Measurements from ENCODE around the gene MTR.

MTR gene

DNA sequence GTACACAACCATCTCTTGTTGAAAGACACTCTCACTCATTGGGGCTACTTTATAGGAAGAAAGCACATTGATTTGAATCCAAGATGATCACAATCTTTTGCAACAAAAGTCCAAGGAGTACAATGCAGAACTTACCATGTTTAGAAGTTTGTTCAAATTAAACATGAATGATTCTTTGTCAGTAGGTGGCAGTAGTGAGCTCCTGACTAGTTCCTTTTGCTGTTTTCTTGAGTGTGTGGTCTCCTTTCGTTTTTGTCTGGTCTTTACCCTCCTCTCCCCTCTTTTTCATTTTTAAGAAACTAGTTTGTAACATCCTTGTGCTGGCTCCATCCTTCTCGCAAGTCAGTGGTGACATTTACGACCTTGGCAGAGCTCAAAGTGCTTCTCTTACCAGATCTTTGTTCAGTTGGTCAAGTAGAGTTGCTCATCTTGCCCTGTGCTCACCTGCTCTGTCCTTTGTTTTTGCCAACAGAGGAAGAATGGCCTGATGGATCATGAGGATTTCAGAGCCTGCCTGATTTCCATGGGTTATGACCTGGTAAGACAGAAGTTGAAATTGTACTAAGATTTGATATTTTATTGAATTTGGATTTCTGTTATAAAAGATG is 35.7 kb upstream of the MTR start:
- no peaks in the 10 kb centered on the region for H3K4me1 ChIP-seq (ENCODE audit: control insufficient read depth, insufficient read depth, low read length)
- no peaks in the 10 kb centered on the region for H3K27me3 ChIP-seq (replicated peaks; ENCODE audit: control insufficient read depth, insufficient read depth, low read length)
- no peaks in the 10 kb centered on the region for H3K9me3 ChIP-seq (ENCODE audit: control insufficient read depth, low read length)
- no peaks in the 10 kb centered on the region for H3K36me3 ChIP-seq (ENCODE audit: control insufficient read depth, insufficient read depth, low read length, severe bottlenecking)
- H3K4me3 ChIP-seq (ENCODE audit: low read length): no peak overlapping the region
- H3K9ac ChIP-seq (ENCODE audit: low read length): no peak overlapping the region
- DNase-seq (ENCODE audit: low read depth): peak; percentile 78

DNA sequence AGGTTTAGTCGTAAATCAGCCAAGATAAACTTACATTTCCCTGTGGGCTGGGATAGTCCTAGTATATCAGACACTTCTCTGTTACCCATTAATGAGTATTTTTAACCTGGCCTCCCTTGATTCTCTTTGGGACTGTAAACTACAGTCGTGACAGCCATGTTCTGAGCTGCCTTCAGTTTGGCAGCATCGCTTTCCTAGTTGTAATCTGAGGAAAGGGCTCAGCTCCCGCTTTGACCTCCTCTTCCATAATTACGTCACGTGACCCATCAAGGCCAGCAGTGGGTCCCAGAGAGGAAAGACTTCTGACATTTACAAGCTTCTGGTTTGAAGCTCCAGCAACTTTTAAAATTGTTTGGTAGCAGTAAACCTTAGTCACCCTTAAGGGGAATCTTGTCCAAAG is 34.6 kb upstream of the MTR start:
- H3K9ac ChIP-seq (ENCODE audit: low read length): no peak overlapping the region

DNA sequence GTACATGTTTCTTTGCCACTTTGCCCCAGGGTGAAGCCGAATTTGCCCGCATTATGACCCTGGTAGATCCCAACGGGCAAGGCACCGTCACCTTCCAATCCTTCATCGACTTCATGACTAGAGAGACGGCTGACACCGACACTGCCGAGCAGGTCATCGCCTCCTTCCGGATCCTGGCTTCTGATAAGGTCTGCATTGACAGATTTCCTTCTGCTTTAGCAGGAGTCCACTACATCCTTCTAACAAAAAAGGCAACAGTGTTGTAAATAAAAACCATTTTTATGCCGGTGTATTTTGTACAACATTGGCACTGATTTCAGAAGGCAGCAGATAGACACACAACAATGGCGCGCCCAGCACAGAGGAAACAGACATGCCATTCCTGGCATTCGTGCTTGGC is 34.1 kb upstream of the MTR start:
- H3K4me3 ChIP-seq (ENCODE audit: low read length): no peak overlapping the region
- no peaks in the 10 kb centered on the region for H3K27me3 ChIP-seq (replicated peaks; ENCODE audit: control insufficient read depth, insufficient read depth, low read length)
- H3K9me3 ChIP-seq (ENCODE audit: control insufficient read depth, low read length): no peaks in the 10 kb centered on the region
- no peak for DNase-seq (ENCODE audit: low read depth)
- H3K36me3 ChIP-seq (ENCODE audit: control insufficient read depth, insufficient read depth, low read length, severe bottlenecking): no peaks in the 10 kb centered on the region
- no peak overlapping the region for H3K9ac ChIP-seq (ENCODE audit: low read length)
- no peaks in the 10 kb centered on the region for H3K4me1 ChIP-seq (ENCODE audit: control insufficient read depth, insufficient read depth, low read length)

More for the DNA sequence above, 34.6 kb upstream of the MTR start:
- DNase-seq (ENCODE audit: low read depth): no peak
- Histone ChIP-seq H3K9me3 (ENCODE audit: control insufficient read depth, low read length) (no peaks in the 10 kb centered on the region), H3K4me3 (ENCODE audit: low read length) (no peak overlapping the region), H3K27me3 (replicated peaks; ENCODE audit: control insufficient read depth, insufficient read depth, low read length) (no peaks in the 10 kb centered on the region), H3K4me1 (ENCODE audit: control insufficient read depth, insufficient read depth, low read length) (no peaks in the 10 kb centered on the region), H3K36me3 (ENCODE audit: control insufficient read depth, insufficient read depth, low read length, severe bottlenecking) (no peaks in the 10 kb centered on the region)

DNA sequence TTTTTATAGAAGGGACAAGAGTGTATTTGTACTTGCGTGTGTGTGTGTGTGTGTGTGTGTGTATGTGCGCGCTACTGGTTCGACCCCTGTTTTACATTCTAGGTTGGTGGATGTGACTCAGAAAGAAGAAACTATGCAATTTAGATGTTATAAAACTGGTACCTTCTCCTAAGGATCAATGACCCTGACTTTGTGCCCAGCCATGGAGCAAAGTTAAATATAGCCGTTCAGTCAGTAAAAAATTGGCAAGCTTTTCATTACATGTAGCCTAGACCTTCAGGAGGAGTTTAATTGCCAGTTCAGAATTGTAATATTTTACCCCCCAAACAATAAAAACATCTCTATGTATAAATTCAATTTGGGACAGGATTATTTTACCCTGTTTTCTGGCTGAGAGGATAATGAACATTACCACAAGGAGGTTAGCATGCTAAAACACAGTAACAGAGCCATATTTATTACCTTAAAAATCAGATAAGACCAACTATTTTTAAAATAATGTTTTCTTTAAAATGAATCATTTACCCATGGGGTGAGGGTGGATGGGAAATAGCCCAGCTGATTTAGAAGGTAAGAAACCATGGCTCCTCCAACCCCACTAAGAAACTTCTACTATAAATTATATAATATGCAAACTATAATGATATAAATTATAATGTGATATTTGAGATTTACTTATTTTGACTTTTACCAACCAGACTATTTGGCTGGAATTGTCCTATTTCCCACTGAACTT is 33.5 kb upstream of the MTR start:
- no peaks in the 10 kb centered on the region for H3K9me3 ChIP-seq (ENCODE audit: control insufficient read depth, low read length)
- no peak overlapping the region for H3K9ac ChIP-seq (ENCODE audit: low read length)
- no peak for DNase-seq (ENCODE audit: low read depth)
- H3K4me1 ChIP-seq (ENCODE audit: control insufficient read depth, insufficient read depth, low read length): no peaks in the 10 kb centered on the region
- no peaks in the 10 kb centered on the region for H3K27me3 ChIP-seq (replicated peaks; ENCODE audit: control insufficient read depth, insufficient read depth, low read length)
- H3K36me3 ChIP-seq (ENCODE audit: control insufficient read depth, insufficient read depth, low read length, severe bottlenecking): no peaks in the 10 kb centered on the region
- H3K4me3 ChIP-seq (ENCODE audit: low read length): no peak overlapping the region

DNA sequence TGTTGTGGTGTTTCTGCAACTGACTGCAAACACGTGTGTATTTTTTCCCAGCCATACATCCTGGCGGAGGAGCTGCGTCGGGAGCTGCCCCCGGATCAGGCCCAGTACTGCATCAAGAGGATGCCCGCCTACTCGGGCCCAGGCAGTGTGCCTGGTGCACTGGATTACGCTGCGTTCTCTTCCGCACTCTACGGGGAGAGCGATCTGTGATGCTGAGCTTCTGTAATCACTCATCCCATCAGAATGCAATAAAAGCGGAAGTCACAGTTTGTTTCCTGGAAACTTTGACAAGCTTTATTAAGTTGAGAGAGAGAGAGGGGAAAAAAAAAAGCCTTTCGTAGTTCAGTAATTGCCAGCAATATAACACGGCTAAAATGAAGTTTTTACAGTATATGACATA is 32.7 kb upstream of the MTR start:
- Histone ChIP-seq H3K9ac (ENCODE audit: low read length) (no peak overlapping the region), H3K4me1 (ENCODE audit: control insufficient read depth, insufficient read depth, low read length) (no peaks in the 10 kb centered on the region), H3K36me3 (ENCODE audit: control insufficient read depth, insufficient read depth, low read length, severe bottlenecking) (no peaks in the 10 kb centered on the region), H3K9me3 (ENCODE audit: control insufficient read depth, low read length) (no peaks in the 10 kb centered on the region), H3K27me3 (replicated peaks; ENCODE audit: control insufficient read depth, insufficient read depth, low read length) (no peaks in the 10 kb centered on the region), H3K4me3 (ENCODE audit: low read length) (no peak overlapping the region)
- no peak for DNase-seq (ENCODE audit: low read depth)

DNA sequence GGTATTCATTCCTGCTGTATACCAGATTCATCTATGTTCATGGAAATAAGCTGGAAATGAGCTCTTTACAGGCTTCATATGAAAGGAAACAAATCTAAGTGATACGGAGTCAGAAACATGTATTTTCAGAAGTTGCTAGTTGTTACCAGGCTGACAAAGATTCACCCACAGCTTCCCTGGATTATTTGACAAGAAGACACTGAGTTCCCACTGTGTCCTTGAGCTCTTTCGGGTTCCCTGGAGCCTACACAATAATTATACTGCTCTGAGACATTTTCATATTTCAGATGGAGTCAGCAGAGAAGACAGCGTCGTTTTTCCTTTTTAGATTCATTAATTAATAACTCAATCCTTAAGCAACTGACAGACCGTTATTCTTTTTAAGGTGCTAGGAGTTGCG is 29.3 kb upstream of the MTR start:
- H3K9me3 ChIP-seq (ENCODE audit: control insufficient read depth, low read length): no peaks in the 10 kb centered on the region
- H3K27me3 ChIP-seq (replicated peaks; ENCODE audit: control insufficient read depth, insufficient read depth, low read length): peaks cover 10% of the 10 kb centered on the region
- H3K4me1 ChIP-seq (ENCODE audit: control insufficient read depth, insufficient read depth, low read length): no peaks in the 10 kb centered on the region
- H3K4me3 ChIP-seq (ENCODE audit: low read length): no peak overlapping the region
- H3K9ac ChIP-seq (ENCODE audit: low read length): no peak overlapping the region
- DNase-seq (ENCODE audit: low read depth): no peak
- H3K36me3 ChIP-seq (ENCODE audit: control insufficient read depth, insufficient read depth, low read length, severe bottlenecking): no peaks in the 10 kb centered on the region

DNA sequence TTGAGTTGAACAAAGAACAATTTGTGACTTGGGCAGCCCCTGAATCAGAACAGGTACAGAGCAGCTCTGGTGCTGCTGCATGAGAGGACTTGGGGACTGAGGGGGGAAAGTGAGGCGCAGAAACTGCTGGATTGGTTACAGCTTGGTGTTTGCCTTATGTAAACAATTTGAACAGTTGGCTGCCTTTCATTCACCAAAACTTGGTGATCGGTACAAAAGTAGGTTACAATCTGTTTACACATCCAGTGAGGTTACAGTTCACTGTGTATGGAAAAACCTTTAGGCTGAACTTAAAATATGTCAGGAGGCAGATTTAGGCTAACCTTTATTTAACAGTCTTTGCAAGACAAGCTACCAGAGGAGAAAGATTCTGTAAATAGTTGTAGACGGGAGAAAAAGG is 28.6 kb upstream of the MTR start:
- DNase-seq (ENCODE audit: low read depth): no peak
- Histone ChIP-seq H3K4me3 (ENCODE audit: low read length) (no peak overlapping the region), H3K9me3 (ENCODE audit: control insufficient read depth, low read length) (no peaks in the 10 kb centered on the region), H3K27me3 (replicated peaks; ENCODE audit: control insufficient read depth, insufficient read depth, low read length) (peaks cover 10% of the 10 kb centered on the region), H3K9ac (ENCODE audit: low read length) (no peak overlapping the region), H3K4me1 (ENCODE audit: control insufficient read depth, insufficient read depth, low read length) (no peaks in the 10 kb centered on the region), H3K36me3 (ENCODE audit: control insufficient read depth, insufficient read depth, low read length, severe bottlenecking) (no peaks in the 10 kb centered on the region)

DNA sequence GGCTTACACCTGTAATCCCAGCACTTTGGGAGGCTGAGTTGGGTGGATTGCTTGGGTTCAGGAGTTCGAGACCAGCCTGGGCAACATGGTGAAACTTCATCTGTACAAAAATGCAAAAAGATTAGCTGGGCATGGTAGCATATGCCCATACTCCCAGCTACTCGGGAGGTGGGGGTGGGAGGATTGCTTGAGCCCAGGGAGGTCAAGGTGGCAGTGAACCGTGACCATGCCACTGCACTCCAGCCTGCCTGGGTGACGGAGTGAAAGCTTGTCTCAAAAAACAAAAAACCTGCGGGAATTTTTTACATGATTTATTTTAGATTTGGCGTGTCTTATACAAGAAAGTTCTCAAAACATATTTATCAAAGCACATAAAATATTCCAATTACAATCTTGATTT is 27.8 kb upstream of the MTR start:
- no peak overlapping the region for H3K9ac ChIP-seq (ENCODE audit: low read length)
- H3K4me3 ChIP-seq (ENCODE audit: low read length): no peak overlapping the region
- no peaks in the 10 kb centered on the region for H3K9me3 ChIP-seq (ENCODE audit: control insufficient read depth, low read length)
- peaks cover 10% of the 10 kb centered on the region for H3K27me3 ChIP-seq (replicated peaks; ENCODE audit: control insufficient read depth, insufficient read depth, low read length)
- DNase-seq (ENCODE audit: low read depth): no peak
- no peaks in the 10 kb centered on the region for H3K4me1 ChIP-seq (ENCODE audit: control insufficient read depth, insufficient read depth, low read length)
- no peaks in the 10 kb centered on the region for H3K36me3 ChIP-seq (ENCODE audit: control insufficient read depth, insufficient read depth, low read length, severe bottlenecking)

DNA sequence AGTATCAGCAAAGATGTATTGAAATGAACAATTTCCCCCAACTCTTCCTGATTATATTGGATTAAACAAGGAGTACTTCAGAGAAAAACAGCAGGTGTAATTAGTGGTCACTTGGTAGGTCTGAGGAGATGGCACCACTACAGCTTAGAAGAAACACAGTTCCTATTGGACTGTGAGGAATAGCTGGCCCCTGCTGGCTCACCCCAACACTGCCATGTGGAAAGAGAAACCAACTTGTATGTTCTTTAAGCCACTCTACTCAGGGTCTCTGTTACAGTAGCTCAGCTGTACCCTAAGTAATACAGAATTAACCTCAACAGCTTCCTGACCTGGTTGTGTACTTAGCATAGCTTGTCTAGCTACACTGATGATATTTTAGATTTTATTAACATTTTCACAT is 26.5 kb upstream of the MTR start:
- no peaks in the 10 kb centered on the region for H3K36me3 ChIP-seq (ENCODE audit: control insufficient read depth, insufficient read depth, low read length, severe bottlenecking)
- no peak overlapping the region for H3K9ac ChIP-seq (ENCODE audit: low read length)
- H3K9me3 ChIP-seq (ENCODE audit: control insufficient read depth, low read length): no peaks in the 10 kb centered on the region
- H3K4me3 ChIP-seq (ENCODE audit: low read length): no peak overlapping the region
- DNase-seq (ENCODE audit: low read depth): no peak
- H3K27me3 ChIP-seq (replicated peaks; ENCODE audit: control insufficient read depth, insufficient read depth, low read length): peaks cover 10% of the 10 kb centered on the region
- no peaks in the 10 kb centered on the region for H3K4me1 ChIP-seq (ENCODE audit: control insufficient read depth, insufficient read depth, low read length)

DNA sequence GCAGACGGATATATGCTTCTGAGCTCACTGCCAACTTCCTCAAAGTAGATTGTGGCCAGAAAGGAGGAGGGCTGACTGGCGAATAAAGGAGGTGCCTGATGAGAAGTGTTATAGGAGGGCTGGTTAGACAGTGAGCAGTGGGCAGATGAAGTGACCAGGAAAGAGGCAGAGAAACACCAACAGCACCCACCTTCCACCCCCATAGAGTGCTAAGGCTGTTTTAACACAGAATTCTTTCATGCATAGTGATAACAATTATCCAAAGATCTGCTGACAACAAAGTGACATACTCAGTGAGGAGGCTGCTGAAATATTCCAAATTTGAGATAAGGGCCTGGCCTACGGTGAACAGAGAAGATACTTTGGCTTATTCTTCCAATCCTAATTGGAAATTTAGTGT is 21.2 kb upstream of the MTR start:
- no peaks in the 10 kb centered on the region for H3K36me3 ChIP-seq (ENCODE audit: control insufficient read depth, insufficient read depth, low read length, severe bottlenecking)
- no peak overlapping the region for H3K4me3 ChIP-seq (ENCODE audit: low read length)
- no peak overlapping the region for H3K9ac ChIP-seq (ENCODE audit: low read length)
- no peaks in the 10 kb centered on the region for H3K4me1 ChIP-seq (ENCODE audit: control insufficient read depth, insufficient read depth, low read length)
- no peak for DNase-seq (ENCODE audit: low read depth)
- H3K9me3 ChIP-seq (ENCODE audit: control insufficient read depth, low read length): peaks cover 6% of the 10 kb centered on the region
- peaks cover 7% of the 10 kb centered on the region for H3K27me3 ChIP-seq (replicated peaks; ENCODE audit: control insufficient read depth, insufficient read depth, low read length)

DNA sequence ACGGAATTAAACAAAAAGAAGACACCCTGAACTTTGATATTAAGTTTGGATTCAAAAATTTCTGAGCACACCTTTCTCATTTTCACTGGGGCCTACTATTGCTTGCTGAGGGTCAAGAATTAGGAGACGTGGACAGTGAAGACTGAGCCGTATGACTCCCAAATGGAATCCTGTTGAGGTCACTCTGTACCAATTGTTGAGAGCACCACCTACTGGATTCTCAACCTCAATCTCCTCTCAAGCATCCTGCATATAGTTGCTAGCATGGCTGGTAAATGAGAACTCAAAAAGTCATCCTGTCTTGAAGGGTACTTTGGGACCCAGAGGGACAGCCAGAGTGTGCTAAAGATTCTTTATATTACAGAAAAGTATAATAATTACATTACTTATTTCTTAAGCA is 20.2 kb upstream of the MTR start:
- no peaks in the 10 kb centered on the region for H3K4me1 ChIP-seq (ENCODE audit: control insufficient read depth, insufficient read depth, low read length)
- no peak overlapping the region for H3K4me3 ChIP-seq (ENCODE audit: low read length)
- H3K27me3 ChIP-seq (replicated peaks; ENCODE audit: control insufficient read depth, insufficient read depth, low read length): peaks cover under 1% of the 10 kb centered on the region
- DNase-seq (ENCODE audit: low read depth): peak; percentile 29
- H3K9ac ChIP-seq (ENCODE audit: low read length): no peak overlapping the region
- H3K36me3 ChIP-seq (ENCODE audit: control insufficient read depth, insufficient read depth, low read length, severe bottlenecking): no peaks in the 10 kb centered on the region
- H3K9me3 ChIP-seq (ENCODE audit: control insufficient read depth, low read length): peaks cover 16% of the 10 kb centered on the region

DNA sequence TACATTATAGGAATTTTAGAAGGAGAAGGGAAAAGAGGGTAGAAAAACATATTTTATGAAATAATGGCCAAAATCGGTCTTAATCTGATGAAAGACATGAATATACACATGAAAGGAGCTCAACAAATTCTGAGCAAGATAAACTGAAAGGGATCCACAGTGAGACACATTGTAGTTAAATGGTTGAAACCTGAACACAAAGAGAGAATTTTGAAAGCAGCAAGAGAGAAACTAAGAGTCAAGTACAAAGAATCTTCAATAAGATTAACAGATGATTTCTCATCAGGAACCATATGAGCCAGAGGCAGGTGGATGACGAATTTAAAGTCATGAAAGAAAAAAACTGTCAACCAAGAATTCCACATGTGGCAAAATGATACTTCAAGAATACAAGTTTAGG is 15.8 kb upstream of the MTR start:
- H3K36me3 ChIP-seq (ENCODE audit: control insufficient read depth, insufficient read depth, low read length, severe bottlenecking): no peaks in the 10 kb centered on the region
- no peak for DNase-seq (ENCODE audit: low read depth)
- no peaks in the 10 kb centered on the region for H3K4me1 ChIP-seq (ENCODE audit: control insufficient read depth, insufficient read depth, low read length)

More for the DNA sequence above, 15.8 kb upstream of the MTR start:
- Histone ChIP-seq H3K9me3 (ENCODE audit: control insufficient read depth, low read length) (peaks cover 19% of the 10 kb centered on the region), H3K9ac (ENCODE audit: low read length) (no peak overlapping the region), H3K27me3 (replicated peaks; ENCODE audit: control insufficient read depth, insufficient read depth, low read length) (no peaks in the 10 kb centered on the region), H3K4me3 (ENCODE audit: low read length) (no peak overlapping the region)
